ENCODE results near the gene TSKS.

Gene TSKS

GRCh38 chr19:49763230-49763629 lies at the start of gene TSKS:
Gene TSKS, minus strand, starts transcription at chr19:49763306. Its CDS starts 59 bp downstream, at chr19:49763247.
- Histone ChIP-seq H3K4me3 (ENCODE audit: low read length) (no peak within 1 kb of the TSS), H3K9ac (ENCODE audit: low read length) (no peak within 1 kb of the TSS), H3K36me3 (ENCODE audit: control insufficient read depth, insufficient read depth, low read length) (no peaks in the 10 kb centered on the region), H3K4me1 (ENCODE audit: control insufficient read depth, insufficient read depth, low read length) (peaks cover 19% of the 10 kb centered on the region), H3K9me3 (ENCODE audit: control insufficient read depth, low read length) (no peaks in the 10 kb centered on the region), H3K27me3 (ENCODE audit: control insufficient read depth, insufficient read depth, low read length) (no peaks in the 10 kb centered on the region)

DNA sequence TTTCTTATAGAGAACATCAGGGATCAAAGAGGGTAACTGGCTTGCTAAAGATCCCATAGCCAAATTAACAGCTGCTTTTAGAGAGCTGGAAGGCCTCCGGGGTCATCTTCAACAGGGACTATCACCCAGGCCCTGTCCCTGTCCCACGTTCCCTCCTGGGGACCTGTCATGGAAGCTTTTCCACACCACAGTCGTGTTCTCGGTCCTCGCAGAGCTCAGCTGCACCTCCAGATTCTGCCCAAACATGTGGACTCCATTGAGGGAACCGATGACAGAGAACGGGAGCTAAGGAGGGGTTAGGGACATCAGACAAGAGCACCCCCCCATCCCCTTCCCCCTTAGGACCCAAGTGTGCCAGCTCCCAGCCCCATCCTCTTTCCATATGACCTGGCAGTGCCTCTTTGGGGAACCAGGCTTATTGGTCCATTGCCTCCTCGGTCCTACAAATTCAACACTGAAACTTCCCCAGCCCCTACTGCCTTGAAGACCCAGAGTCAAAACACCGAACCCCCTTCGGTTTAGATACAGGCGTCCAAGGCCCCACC lies 49.4 kb upstream of the TSKS start:
- peaks cover 24% of the 10 kb centered on the region for H3K4me1 ChIP-seq (ENCODE audit: control insufficient read depth, insufficient read depth, low read length)
- H3K4me3 ChIP-seq (ENCODE audit: low read length) = peak overlapping the region; percentile 71
- no peaks in the 10 kb centered on the region for H3K9me3 ChIP-seq (ENCODE audit: control insufficient read depth, low read length)
- H3K9ac ChIP-seq (ENCODE audit: low read length) = peak overlapping the region; percentile 81
- no peaks in the 10 kb centered on the region for H3K27me3 ChIP-seq (ENCODE audit: control insufficient read depth, insufficient read depth, low read length)
- no peaks in the 10 kb centered on the region for H3K36me3 ChIP-seq (ENCODE audit: control insufficient read depth, insufficient read depth, low read length)

DNA sequence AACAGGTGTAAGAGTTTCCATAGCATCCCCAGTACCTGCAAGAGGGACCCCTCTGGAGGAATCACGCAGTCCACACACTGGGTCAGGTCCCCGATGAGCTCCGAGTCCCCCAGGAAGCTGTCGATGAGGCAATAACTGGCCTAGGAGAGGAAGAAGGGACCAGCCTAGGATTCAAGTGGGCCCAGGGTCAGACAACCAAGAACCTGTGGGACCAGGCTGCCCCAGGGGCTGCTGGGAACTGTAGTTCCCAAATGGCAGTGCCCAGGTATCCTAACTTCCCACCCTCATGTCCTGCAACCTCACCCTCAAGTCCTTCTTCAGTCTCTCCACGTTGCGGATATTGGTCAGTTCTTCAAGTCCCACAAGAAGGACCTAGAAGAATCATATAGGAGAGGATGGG lies 48.2 kb upstream of the TSKS start:
- no peaks in the 10 kb centered on the region for H3K9me3 ChIP-seq (ENCODE audit: control insufficient read depth, low read length)
- no peak overlapping the region for H3K9ac ChIP-seq (ENCODE audit: low read length)
- H3K36me3 ChIP-seq (ENCODE audit: control insufficient read depth, insufficient read depth, low read length) = no peaks in the 10 kb centered on the region
- no peaks in the 10 kb centered on the region for H3K27me3 ChIP-seq (ENCODE audit: control insufficient read depth, insufficient read depth, low read length)
- peaks cover 20% of the 10 kb centered on the region for H3K4me1 ChIP-seq (ENCODE audit: control insufficient read depth, insufficient read depth, low read length)
- no peak overlapping the region for H3K4me3 ChIP-seq (ENCODE audit: low read length)

GRCh38 chr19:49809941-49810389 lies 46.9 kb upstream of the TSKS start:
- Histone ChIP-seq H3K4me1 (ENCODE audit: control insufficient read depth, insufficient read depth, low read length) (peaks cover 20% of the 10 kb centered on the region), H3K27me3 (ENCODE audit: control insufficient read depth, insufficient read depth, low read length) (no peaks in the 10 kb centered on the region), H3K36me3 (ENCODE audit: control insufficient read depth, insufficient read depth, low read length) (no peaks in the 10 kb centered on the region), H3K4me3 (ENCODE audit: low read length) (no peak overlapping the region), H3K9me3 (ENCODE audit: control insufficient read depth, low read length) (no peaks in the 10 kb centered on the region), H3K9ac (ENCODE audit: low read length) (peak overlapping the region; percentile 64)

DNA sequence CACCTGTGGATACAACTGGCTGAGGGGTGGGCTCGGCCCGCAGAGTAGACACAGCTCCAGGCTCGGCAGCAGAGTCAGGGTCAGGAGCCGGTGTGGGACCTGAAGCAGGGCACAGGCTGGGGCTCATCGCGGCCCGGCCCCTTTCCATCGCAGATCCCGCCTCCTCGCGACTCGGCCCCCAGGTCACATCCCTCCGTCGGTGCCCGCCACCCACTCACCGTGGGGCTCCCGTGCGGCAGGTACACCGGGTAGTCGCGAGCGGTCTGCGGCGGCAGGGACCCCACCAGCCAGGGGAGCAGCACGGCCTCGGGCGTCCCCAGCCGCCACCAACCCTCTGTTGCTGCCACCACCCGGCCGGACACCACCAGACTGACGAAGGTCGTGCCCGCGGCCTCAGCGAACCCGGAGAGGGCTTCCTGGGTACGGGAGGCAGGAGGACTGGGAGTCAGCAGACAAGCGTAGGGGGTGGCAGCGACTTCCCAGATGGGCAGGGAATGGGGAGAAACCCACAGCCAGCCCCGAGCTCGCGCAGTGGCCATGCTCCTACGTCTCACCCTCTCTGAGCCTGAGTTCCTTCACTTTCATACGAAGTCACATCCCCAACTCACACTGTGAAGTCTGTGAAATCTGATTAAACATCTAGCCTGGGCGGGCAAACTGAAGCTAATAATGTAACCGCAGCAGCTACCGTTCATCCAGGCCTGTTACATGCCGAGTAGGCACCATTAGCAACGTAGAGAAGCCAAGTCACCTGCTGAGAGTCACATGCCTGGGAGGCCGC lies 46.2 kb upstream of the TSKS start:
- Histone ChIP-seq H3K4me3 (ENCODE audit: low read length) (peak overlapping the region; percentile 17), H3K4me1 (ENCODE audit: control insufficient read depth, insufficient read depth, low read length) (peaks cover 20% of the 10 kb centered on the region), H3K9me3 (ENCODE audit: control insufficient read depth, low read length) (no peaks in the 10 kb centered on the region), H3K9ac (ENCODE audit: low read length) (peak overlapping the region; percentile 64), H3K27me3 (ENCODE audit: control insufficient read depth, insufficient read depth, low read length) (no peaks in the 10 kb centered on the region), H3K36me3 (ENCODE audit: control insufficient read depth, insufficient read depth, low read length) (no peaks in the 10 kb centered on the region)

- Histone ChIP-seq H3K36me3 (ENCODE audit: control insufficient read depth, insufficient read depth, low read length) (peaks cover under 1% of the 10 kb centered on the region), H3K27me3 (ENCODE audit: control insufficient read depth, insufficient read depth, low read length) (no peaks in the 10 kb centered on the region), H3K9me3 (ENCODE audit: control insufficient read depth, low read length) (no peaks in the 10 kb centered on the region), H3K9ac (ENCODE audit: low read length) (peak overlapping the region; percentile 64), H3K4me1 (ENCODE audit: control insufficient read depth, insufficient read depth, low read length) (peaks cover 20% of the 10 kb centered on the region), H3K4me3 (ENCODE audit: low read length) (peak overlapping the region; percentile 17)
Observed at GRCh38 chr19:49808711-49809159, 45.6 kb upstream of the TSKS start.

- H3K4me3 ChIP-seq (ENCODE audit: low read length) = peak overlapping the region; percentile 17
- peaks cover 7% of the 10 kb centered on the region for H3K36me3 ChIP-seq (ENCODE audit: control insufficient read depth, insufficient read depth, low read length)
- no peaks in the 10 kb centered on the region for H3K27me3 ChIP-seq (ENCODE audit: control insufficient read depth, insufficient read depth, low read length)
- H3K9ac ChIP-seq (ENCODE audit: low read length) = no peak overlapping the region
- H3K4me1 ChIP-seq (ENCODE audit: control insufficient read depth, insufficient read depth, low read length) = peaks cover 20% of the 10 kb centered on the region
- no peaks in the 10 kb centered on the region for H3K9me3 ChIP-seq (ENCODE audit: control insufficient read depth, low read length)
Observed at GRCh38 chr19:49807904-49808675, 45.0 kb upstream of the TSKS start.

DNA sequence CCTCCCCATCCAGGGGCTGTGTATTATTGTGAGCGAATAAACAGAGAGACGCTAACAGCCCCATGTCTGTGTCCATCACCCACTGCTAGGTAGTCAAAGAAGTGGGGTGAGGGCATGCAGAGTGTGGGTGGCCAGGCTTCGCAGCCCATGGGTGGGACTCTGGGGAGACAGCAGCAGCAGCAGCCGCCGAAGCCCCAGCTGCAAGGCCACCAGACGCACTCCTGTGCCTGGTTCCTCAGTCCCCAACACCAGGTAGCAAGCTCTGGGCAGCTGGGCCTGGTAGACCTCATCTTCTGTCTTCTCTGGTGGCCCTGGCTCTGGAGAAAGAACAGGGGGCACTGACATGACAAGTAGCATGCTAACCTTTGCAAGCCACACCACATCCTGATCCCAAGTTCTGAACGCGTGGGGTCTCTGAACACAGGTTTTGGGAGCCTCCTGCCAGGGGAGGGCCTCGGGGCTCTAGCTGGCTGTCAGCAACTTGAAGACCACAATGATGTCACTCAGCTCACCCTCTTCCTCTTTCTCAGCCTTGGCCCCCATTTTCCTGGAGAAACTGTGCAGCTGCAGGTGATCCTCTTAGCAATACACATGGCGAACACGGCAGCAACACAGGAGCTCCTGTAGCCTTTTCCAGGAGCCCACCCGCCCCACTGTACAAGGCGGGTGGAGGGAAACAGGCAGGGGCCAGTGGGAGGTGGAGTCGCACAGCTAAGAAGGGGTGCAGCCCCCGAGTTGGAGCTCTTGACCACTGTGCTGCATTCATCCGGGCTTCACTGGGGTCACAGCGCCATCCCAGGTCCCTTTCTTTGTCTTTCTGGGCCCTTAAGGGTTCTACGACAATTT lies 44.2 kb upstream of the TSKS start:
- no peak overlapping the region for H3K9ac ChIP-seq (ENCODE audit: low read length)
- H3K27me3 ChIP-seq (ENCODE audit: control insufficient read depth, insufficient read depth, low read length) = no peaks in the 10 kb centered on the region
- no peaks in the 10 kb centered on the region for H3K9me3 ChIP-seq (ENCODE audit: control insufficient read depth, low read length)
- H3K36me3 ChIP-seq (ENCODE audit: control insufficient read depth, insufficient read depth, low read length) = peaks cover 8% of the 10 kb centered on the region
- no peak overlapping the region for H3K4me3 ChIP-seq (ENCODE audit: low read length)
- peaks cover 14% of the 10 kb centered on the region for H3K4me1 ChIP-seq (ENCODE audit: control insufficient read depth, insufficient read depth, low read length)

DNA sequence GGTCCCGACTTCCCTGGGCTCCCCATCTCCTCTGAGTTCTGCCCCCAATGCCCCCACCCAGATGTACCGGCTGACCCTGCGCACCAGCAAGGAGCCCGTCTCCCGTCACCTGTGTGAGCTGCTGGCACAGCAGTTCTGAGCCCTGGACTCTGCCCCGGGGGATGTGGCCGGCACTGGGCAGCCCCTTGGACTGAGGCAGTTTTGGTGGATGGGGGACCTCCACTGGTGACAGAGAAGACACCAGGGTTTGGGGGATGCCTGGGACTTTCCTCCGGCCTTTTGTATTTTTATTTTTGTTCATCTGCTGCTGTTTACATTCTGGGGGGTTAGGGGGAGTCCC lies 43.5 kb upstream of the TSKS start:
- Histone ChIP-seq H3K9me3 (ENCODE audit: control insufficient read depth, low read length) (no peaks in the 10 kb centered on the region), H3K4me3 (ENCODE audit: low read length) (no peak overlapping the region), H3K4me1 (ENCODE audit: control insufficient read depth, insufficient read depth, low read length) (peaks cover 14% of the 10 kb centered on the region), H3K27me3 (ENCODE audit: control insufficient read depth, insufficient read depth, low read length) (no peaks in the 10 kb centered on the region), H3K36me3 (ENCODE audit: control insufficient read depth, insufficient read depth, low read length) (peaks cover 8% of the 10 kb centered on the region), H3K9ac (ENCODE audit: low read length) (no peak overlapping the region)

- H3K4me3 ChIP-seq (ENCODE audit: low read length) = no peak overlapping the region
- H3K9me3 ChIP-seq (ENCODE audit: control insufficient read depth, low read length) = no peaks in the 10 kb centered on the region
- no peaks in the 10 kb centered on the region for H3K27me3 ChIP-seq (ENCODE audit: control insufficient read depth, insufficient read depth, low read length)
- peaks cover 14% of the 10 kb centered on the region for H3K4me1 ChIP-seq (ENCODE audit: control insufficient read depth, insufficient read depth, low read length)
- no peak overlapping the region for H3K9ac ChIP-seq (ENCODE audit: low read length)
- H3K36me3 ChIP-seq (ENCODE audit: control insufficient read depth, insufficient read depth, low read length) = peaks cover 8% of the 10 kb centered on the region
Observed at GRCh38 chr19:49805822-49806619, 42.9 kb upstream of the TSKS start.

GRCh38 chr19:49803529-49803856 lies 40.4 kb upstream of the TSKS start:
- Histone ChIP-seq H3K27me3 (ENCODE audit: control insufficient read depth, insufficient read depth, low read length) (no peaks in the 10 kb centered on the region), H3K36me3 (ENCODE audit: control insufficient read depth, insufficient read depth, low read length) (peaks cover 8% of the 10 kb centered on the region), H3K9ac (ENCODE audit: low read length) (no peak overlapping the region)

More at GRCh38 chr19:49803529-49803856, 40.4 kb upstream of the TSKS start:
- Histone ChIP-seq H3K9me3 (ENCODE audit: control insufficient read depth, low read length) (no peaks in the 10 kb centered on the region), H3K4me1 (ENCODE audit: control insufficient read depth, insufficient read depth, low read length) (peaks cover 5% of the 10 kb centered on the region), H3K4me3 (ENCODE audit: low read length) (no peak overlapping the region)

Data from mucosa of stomach (tissue), 1 donor.